H1 (cell line): ENCODE measurements around the gene GALNT12. TPM values are rescaled to one million over a fixed set of nuclear protein-coding genes. Genes with fewer than 3 reads are reported as not detected.

Source experiments
- CTCF ChIA-PET: fragments of 300-600 bp; sonication (Branson Sonifier 250); formaldehyde crosslinking; loops from one replicate; lab custom pipeline; 2021; ENCODE audit not compliant: partially characterized antibody; lab: Charles Lee
- POLR2A ChIA-PET: fragments of 300-600 bp; sonication (Branson Sonifier 250); formaldehyde crosslinking; loops from one replicate; lab custom pipeline; 2021; ENCODE audit warnings: inconsistent platforms; ENCODE audit not compliant: partially characterized antibody; lab: Charles Lee
- DNase-seq, 2 experiments: peaks; one replicate each; pipeline versions ENCODE4 v3.0.0 to v3.0.0-alpha.2; 2010 to 2022; ENCODE audit warnings: low spot score in 2 of 2, low read depth in 1 of 2, mixed read lengths in 1 of 2
- FAIRE-seq: peaks from 2 replicates; lab custom pipeline; 2011; peaks lifted over from hg19 to GRCh38; lab: Jason Lieb, UNC
- H2AFZ ChIP-seq: 2 replicates; pipeline ENCODE4 v1.8.1; 2012; ENCODE audit warnings: low read length, inconsistent platforms
- H2AK5ac ChIP-seq: 2 replicates; pipeline ENCODE4 v1.6.1; 2013; ENCODE audit warnings: low read depth, low read length
- H2BK120ac ChIP-seq: replicated peaks from 2 replicates; pipeline ENCODE3; 2013; ENCODE audit warnings: low read depth, low read length, inconsistent platforms
- H2BK12ac ChIP-seq: 2 replicates; pipeline ENCODE4 v1.6.1; 2013; ENCODE audit warnings: low read depth, low read length
- H2BK15ac ChIP-seq: 2 replicates; pipeline ENCODE4 v1.6.1; 2013; ENCODE audit warnings: low read length
- H2BK20ac ChIP-seq: 2 replicates; pipeline ENCODE4 v1.6.1; 2013; ENCODE audit warnings: low read length
- H2BK5ac ChIP-seq: 2 replicates; pipeline ENCODE4 v1.6.1; 2013; ENCODE audit warnings: low read depth, low read length
- H3K14ac ChIP-seq: 2 replicates; pipeline ENCODE4 v1.6.1; 2013; ENCODE audit warnings: inconsistent platforms; ENCODE audit not compliant: insufficient read length
- H3K18ac ChIP-seq: 2 replicates; pipeline ENCODE4 v1.6.1; 2013; ENCODE audit warnings: low read length; ENCODE audit errors: extremely low read depth
- H3K23ac ChIP-seq: 2 replicates; pipeline ENCODE4 v1.6.1; 2013; ENCODE audit warnings: inconsistent platforms; ENCODE audit not compliant: insufficient read length
- H3K23me2 ChIP-seq: 2 replicates; pipeline ENCODE4 v1.6.1; 2013; ENCODE audit warnings: low read depth, low read length
- H3K27ac ChIP-seq: 2 replicates; pipeline ENCODE4 v1.6.1; 2011; ENCODE audit warnings: low read depth, low read length, inconsistent platforms
- H3K27me3 ChIP-seq, 4 experiments: replicated peaks in 1 of 4; 1 replicate in 1 of 4; 2 replicates in 3 of 4; pipeline versions ENCODE4 v1.6.1 to v1.8.1; 2011 to 2013; ENCODE audit warnings: low read length in 3 of 4, mild to moderate bottlenecking in 3 of 4, inconsistent platforms in 2 of 4, mixed read lengths in 2 of 4, moderate library complexity in 1 of 4; ENCODE audit not compliant: control insufficient read depth in 3 of 4, insufficient read depth in 3 of 4; ENCODE audit errors: extremely low read depth in 1 of 4
- H3K36me3 ChIP-seq, 4 experiments: 2 replicates each; pipeline versions ENCODE4 v1.6.1 to v1.8.1; 2011 to 2013; ENCODE audit warnings: mild to moderate bottlenecking in 4 of 4, low read length in 3 of 4, moderate library complexity in 2 of 4, control low read depth in 1 of 4, inconsistent platforms in 1 of 4; ENCODE audit not compliant: insufficient read depth in 4 of 4, control insufficient read depth in 2 of 4
- H3K4ac ChIP-seq: replicated peaks from 2 replicates; pipeline ENCODE3; 2013; ENCODE audit warnings: low read length, low read depth, mixed read lengths, inconsistent platforms; ENCODE audit not compliant: insufficient read length
- H3K4me1 ChIP-seq, 4 experiments: replicated peaks in 1 of 4; 1 replicate in 1 of 4; 2 replicates in 3 of 4; pipeline versions ENCODE4 v1.6.1 to v1.8.1; 2011 to 2013; ENCODE audit warnings: low read length in 3 of 4, inconsistent platforms in 2 of 4, mixed read lengths in 1 of 4; ENCODE audit not compliant: insufficient read depth in 4 of 4, control insufficient read depth in 3 of 4
- H3K4me2 ChIP-seq, 2 experiments: 2 replicates each; pipeline versions ENCODE4 v1.6.1 to v1.8.1; 2011 to 2013; ENCODE audit warnings: low read depth in 2 of 2, low read length in 2 of 2, control low read depth in 1 of 2, inconsistent platforms in 1 of 2, mild to moderate bottlenecking in 1 of 2; ENCODE audit not compliant: insufficient read depth in 1 of 2
- H3K4me3 ChIP-seq, 4 experiments: fragments of 200-600, 300-600 bp in 1 of 4; sonication (generic), shearing (Covaris generic), sonication (Bioruptor Twin) in 1 of 4; 2 replicates each; pipeline versions ENCODE4 v1.5.1 to v1.8.1; 2011 to 2016; ENCODE audit warnings: low read length in 4 of 4, low read depth in 3 of 4, control low read depth in 2 of 4, inconsistent platforms in 2 of 4, mild to moderate bottlenecking in 2 of 4, mixed read lengths in 1 of 4, moderate library complexity in 1 of 4; ENCODE audit not compliant: insufficient read depth in 2 of 4; ENCODE audit errors: extremely low read depth in 1 of 4
- H3K56ac ChIP-seq: replicated peaks from 2 replicates; pipeline ENCODE3; 2013; ENCODE audit warnings: low read depth, mild to moderate bottlenecking, mixed read lengths, low read length, inconsistent platforms; ENCODE audit not compliant: insufficient read length
- H3K79me1 ChIP-seq: 2 replicates; pipeline ENCODE4 v1.6.1; 2013; ENCODE audit warnings: low read depth, low read length, control low read depth
- H3K79me2 ChIP-seq, 2 experiments: 2 replicates each; pipeline versions ENCODE4 v1.6.1 to v1.8.1; 2012 to 2013; ENCODE audit warnings: low read length in 2 of 2, mild to moderate bottlenecking in 2 of 2, inconsistent platforms in 1 of 2; ENCODE audit not compliant: insufficient read depth in 2 of 2, control insufficient read depth in 1 of 2
- H3K9ac ChIP-seq, 4 experiments: replicated peaks in 1 of 4; 1 replicate in 1 of 4; 2 replicates in 3 of 4; pipeline versions ENCODE4 v1.6.1 to v1.8.1; 2011 to 2013; ENCODE audit warnings: low read depth in 3 of 4, low read length in 3 of 4, control low read depth in 2 of 4, mild to moderate bottlenecking in 2 of 4, moderate library complexity in 2 of 4, inconsistent platforms in 1 of 4; ENCODE audit errors: extremely low read depth in 1 of 4
- H3K9me3 ChIP-seq, 2 experiments: 2 replicates each; pipeline versions ENCODE4 v1.6.1 to v1.8.1; 2012 to 2013; ENCODE audit warnings: mild to moderate bottlenecking in 2 of 2, moderate library complexity in 2 of 2, control low read depth in 1 of 2, inconsistent platforms in 1 of 2, low read depth in 1 of 2, low read length in 1 of 2, mixed read lengths in 1 of 2; ENCODE audit not compliant: insufficient read depth in 2 of 2
- H4K20me1 ChIP-seq, 2 experiments: replicated peaks in 1 of 2; 2 replicates each; pipeline versions ENCODE3 to v1.8.1; 2011 to 2013; ENCODE audit warnings: inconsistent platforms in 2 of 2, low read length in 2 of 2, mild to moderate bottlenecking in 1 of 2; ENCODE audit not compliant: insufficient read depth in 2 of 2, control insufficient read depth in 1 of 2
- H4K5ac ChIP-seq: 2 replicates; pipeline ENCODE4 v1.6.1; 2013; ENCODE audit warnings: low read length, low read depth, mixed read lengths, inconsistent platforms; ENCODE audit not compliant: insufficient read length
- H4K8ac ChIP-seq: 2 replicates; pipeline ENCODE4 v1.8.0; 2013; ENCODE audit warnings: mild to moderate bottlenecking, moderate library complexity, low read length, inconsistent platforms; ENCODE audit not compliant: insufficient read depth; ENCODE audit errors: extremely low read depth
- H4K91ac ChIP-seq: replicated peaks from 2 replicates; pipeline ENCODE3; 2013; ENCODE audit warnings: low read length, mixed read lengths, inconsistent platforms; ENCODE audit not compliant: insufficient read length
- HDAC6 ChIP-seq: IDR thresholded peaks from one replicate; pipeline ENCODE4 v1.7.1; 2012; ENCODE audit warnings: low read depth, mild to moderate bottlenecking, inconsistent platforms, low read length, moderate library complexity
- SIX5 ChIP-seq: IDR thresholded peaks from 2 replicates; pipeline ENCODE4 v1.6.1; 2011; ENCODE audit warnings: mild to moderate bottlenecking, low read depth, low read length
- TEAD4 ChIP-seq: IDR thresholded peaks from 2 replicates; pipeline ENCODE4 v1.6.1; 2012; ENCODE audit warnings: low read depth, low read length, inconsistent platforms, mixed read lengths
- WGBS, 2 experiments: shearing (Covaris generic) in 1 of 2; methylation state at CpG; one replicate each; pipeline versions ENCODE4 v1.1.6 to v1.1.7; 2013 to 2015; ENCODE audit warnings: low lambda C conversion rate in 2 of 2, mixed read lengths in 2 of 2, inconsistent platforms in 1 of 2, low coverage in 1 of 2, missing lambda C conversion rate in 1 of 2; ENCODE audit not compliant: insufficient replicate concordance in 2 of 2, insufficient coverage in 1 of 2, insufficient read length in 1 of 2; ENCODE audit errors: extremely low coverage in 1 of 2, missing lambda C conversion rate in 1 of 2; 5-methylcytosine and 5-hydroxymethylcytosine counted together
- polyA plus RNA-seq, 7 experiments: library from polyadenylated mRNA; depleted of rRNA in 3 of 7; stranded (reverse) in 5 of 7; unstranded in 2 of 7; fragments of >200 nt in 5 of 7; fragments of 200-250 nt in 2 of 7; gene quantifications; 1 replicate in 5 of 7; 2 replicates in 1 of 7; 4 replicates in 1 of 7; pipeline versions ENCODE4 v1.2.1 to v1.2.3, GENCODE V29; 2011 to 2013; ENCODE audit warnings: missing spikeins in 2 of 7, mixed read lengths in 2 of 7
- total RNA-seq: library from RNA; stranded (reverse); fragmentation: NEBNext Ultra II Directional; extraction: Animal tissue kit (Norgen Biotek cat#: 25700); gene quantifications from 2 replicates; pipeline ENCODE4 v1.2.1, GENCODE V29; 2021

GALNT12 gene
- total and polyA plus RNA-seq, 2 of the 8 experiments (the other 6 are each of a cell fraction or from before 2014, with no cell fraction given), result 16.2 to 19.6 TPM

- H3K4me2 ChIP-seq, result no peak overlapping the region
- H2BK5ac ChIP-seq, result no peak overlapping the region
- H3K14ac ChIP-seq, result no peak overlapping the region
- no peak overlapping the region for H2BK120ac ChIP-seq
- H3K79me2 ChIP-seq, result no peaks in the 10 kb centered on the region
- peaks cover 0 to 13% (median 0%) of the 10 kb centered on the region in 4 experiments; a peak in 4 of 8 replicates for H3K36me3 ChIP-seq
- H2BK20ac ChIP-seq, result no peak overlapping the region
- H3K23ac ChIP-seq, result no peak overlapping the region
- 91% methylated on average over 5 of the region's 5 CpGs; no CpG with 5 or more reads in 1 of the 2 experiments for WGBS, 2 experiments
- DNase-seq (no peak), FAIRE-seq (no peak)
- H4K5ac ChIP-seq, result no peak overlapping the region
- no peak overlapping the region for H2AFZ ChIP-seq
- no peak overlapping the region for H2AK5ac ChIP-seq
- ChIA-PET CTCF (interaction anchor here (1.3 to 1.4 kb wide), 2 partner anchors 17 to 38 kb away, joined by 3 to 7 read pairs; no protein-coding TSS in a partner anchor), POLR2A (no interaction called here)
- no peak overlapping the region for H4K91ac ChIP-seq
- H4K8ac ChIP-seq, result no peak overlapping the region
- no peak overlapping the region for H3K56ac ChIP-seq
- H3K9me3 ChIP-seq, result no peaks in the 10 kb centered on the region
- no peaks in the 10 kb centered on the region for H3K23me2 ChIP-seq
- H3K4me3 ChIP-seq, result no peak overlapping the region
- H2BK15ac ChIP-seq, result no peak overlapping the region
- H2BK12ac ChIP-seq, result no peak overlapping the region
- H3K18ac ChIP-seq, result no peak overlapping the region
- no peak overlapping the region; a peak in 1 of 7 replicates for H3K9ac ChIP-seq
- no peak overlapping the region for H3K27ac ChIP-seq
- H3K27me3 ChIP-seq, result no peaks in the 10 kb centered on the region
- no peak overlapping the region for H3K4ac ChIP-seq
- TF ChIP-seq SIX5 (no peak), TEAD4 (no peak), HDAC6 (no peak)
- no peaks in the 10 kb centered on the region for H3K4me1 ChIP-seq
- H3K79me1 ChIP-seq, result no peaks in the 10 kb centered on the region
- no peaks in the 10 kb centered on the region for H4K20me1 ChIP-seq
These were observed 23.1 kb downstream of the GALNT12 start for GRCh38 chr9:98830554-98830953.
